HG03521 (cell line): ENCODE results near the gene KRTAP10-12.
"Not testable (repeated sequence)": the region's sequence is repeated elsewhere in the genome, so short reads cannot be mapped to it uniquely, and the experiment has no call there.

Experiments used
- ATAC-seq: cut with Tn5 transposase; IDR thresholded peaks from one replicate; pipeline ENCODE4 v1.9.1; 2021; ENCODE audit warnings: mild to moderate bottlenecking, moderate library complexity; ENCODE audit not compliant: unreplicated experiment

KRTAP10-12 gene

GRCh38 chr21:44667612-44668011 is 29.4 kb upstream of the KRTAP10-12 start:
- no peak for ATAC-seq

GRCh38 chr21:44670642-44671432 is 26.1 kb upstream of the KRTAP10-12 start:
- no peak for ATAC-seq

- ATAC-seq: no peak
Measured at GRCh38 chr21:44671911-44672310, 25.1 kb upstream of the KRTAP10-12 start.

- ATAC-seq: no peak
Measured at GRCh38 chr21:44677881-44678280, 19.1 kb upstream of the KRTAP10-12 start.

GRCh38 chr21:44681152-44681551 is 15.8 kb upstream of the KRTAP10-12 start:
- ATAC-seq: no peak

GRCh38 chr21:44681861-44682579 is 15.0 kb upstream of the KRTAP10-12 start, which contains the start of gene KRTAP12-1:
KRTAP12-1 (minus strand) TSS chr21:44682163; CDS start chr21:44682123, 40 bp downstream.
- no peak for ATAC-seq

- ATAC-seq: no peak
Measured at GRCh38 chr21:44682580-44683151, 14.3 kb upstream of the KRTAP10-12 start.

- ATAC-seq: no peak
Measured at GRCh38 chr21:44684077-44684476, 12.9 kb upstream of the KRTAP10-12 start.

GRCh38 chr21:44684483-44684882 is 12.5 kb upstream of the KRTAP10-12 start:
- no peak for ATAC-seq

GRCh38 chr21:44685050-44685449 is 11.9 kb upstream of the KRTAP10-12 start:
- ATAC-seq: not testable (repeated sequence)

- no peak for ATAC-seq
Measured at GRCh38 chr21:44686000-44686781, 10.8 kb upstream of the KRTAP10-12 start.

- no peak for ATAC-seq
Measured at GRCh38 chr21:44686843-44687561, 10.0 kb upstream of the KRTAP10-12 start.

- ATAC-seq: no peak
Measured at GRCh38 chr21:44687671-44688070, 9.3 kb upstream of the KRTAP10-12 start.

GRCh38 chr21:44689740-44690139 is 7.2 kb upstream of the KRTAP10-12 start:
- not testable (repeated sequence) for ATAC-seq

GRCh38 chr21:44691686-44692085 is 5.3 kb upstream of the KRTAP10-12 start:
- ATAC-seq: no peak

GRCh38 chr21:44692798-44693512 is 4.0 kb upstream of the KRTAP10-12 start:
- no peak for ATAC-seq

- ATAC-seq: no peak
Measured at GRCh38 chr21:44694776-44695175, 2.2 kb upstream of the KRTAP10-12 start.

- ATAC-seq: no peak
Measured at GRCh38 chr21:44695184-44695583, 1.8 kb upstream of the KRTAP10-12 start.

- ATAC-seq: no peak
Measured at GRCh38 chr21:44695641-44696040, 1.3 kb upstream of the KRTAP10-12 start.

GRCh38 chr21:44696572-44696971 is 400 bp upstream of the KRTAP10-12 start:
- no peak for ATAC-seq
